ENCODE data around the gene GYS1. TPM values are rescaled to one million over a fixed set of nuclear protein-coding genes. Genes with fewer than 3 reads are reported as not detected.

Gene GYS1
- total and polyA plus RNA-seq, 10 of the 15 experiments (the other 5 are each of a cell fraction or from before 2014, with no cell fraction given): 3.7 to 62.0 (median 37.3) TPM

- Histone ChIP-seq H3K4me3 (no peak overlapping the region), H3K27ac (ENCODE audit: control insufficient read depth, insufficient read depth) (no peak overlapping the region), H3K9ac (ENCODE audit: control insufficient read depth, insufficient read depth, low read length) (no peak overlapping the region), H3K9me3 (replicated peaks; ENCODE audit: control insufficient read depth, insufficient read depth, low read length) (no peaks in the 10 kb centered on the region), H3K79me2 (ENCODE audit: control insufficient read depth, insufficient read depth, low read length) (peaks cover 20% of the 10 kb centered on the region), H3K4me1 (ENCODE audit: control insufficient read depth, insufficient read depth, low read length) (peaks cover 3% of the 10 kb centered on the region), H3K4me2 (ENCODE audit: control insufficient read depth, insufficient read depth) (no peak overlapping the region), H3K36me3 (ENCODE audit: control insufficient read depth in 2 of 2, insufficient read depth in 2 of 2, low read length in 1 of 2) (peaks cover 4 to 27% of the 10 kb centered on the region in 2 experiments; a peak in 3 of 4 replicates), H2AFZ (ENCODE audit: control insufficient read depth, low read depth, low read length) (no peak overlapping the region), H4K20me1 (ENCODE audit: control insufficient read depth, insufficient read depth) (no peaks in the 10 kb centered on the region), H3K27me3 (replicated peaks in 1 of 2; ENCODE audit: control insufficient read depth in 2 of 2, insufficient read depth in 2 of 2, low read length in 1 of 2) (no peaks in the 10 kb centered on the region)
- in situ Hi-C loops (cut with MboI): no loop called here
- ATAC-seq (no peak), DNase-seq (ENCODE audit: low read depth, low spot score) (no peak), FAIRE-seq (no peak)
- POLR2A ChIA-PET: no interaction called here
- no TSS peak for BruUV-seq (replicated peaks)
- SMC1A ChIA-PET (ENCODE audit: uncharacterized antibody, unreplicated experiment): interaction anchor here (0.7 kb wide), 1 partner anchor 21 kb away, joined by 3 read pairs; no protein-coding TSS in a partner anchor
- TF ChIP-seq, protein P1, sequence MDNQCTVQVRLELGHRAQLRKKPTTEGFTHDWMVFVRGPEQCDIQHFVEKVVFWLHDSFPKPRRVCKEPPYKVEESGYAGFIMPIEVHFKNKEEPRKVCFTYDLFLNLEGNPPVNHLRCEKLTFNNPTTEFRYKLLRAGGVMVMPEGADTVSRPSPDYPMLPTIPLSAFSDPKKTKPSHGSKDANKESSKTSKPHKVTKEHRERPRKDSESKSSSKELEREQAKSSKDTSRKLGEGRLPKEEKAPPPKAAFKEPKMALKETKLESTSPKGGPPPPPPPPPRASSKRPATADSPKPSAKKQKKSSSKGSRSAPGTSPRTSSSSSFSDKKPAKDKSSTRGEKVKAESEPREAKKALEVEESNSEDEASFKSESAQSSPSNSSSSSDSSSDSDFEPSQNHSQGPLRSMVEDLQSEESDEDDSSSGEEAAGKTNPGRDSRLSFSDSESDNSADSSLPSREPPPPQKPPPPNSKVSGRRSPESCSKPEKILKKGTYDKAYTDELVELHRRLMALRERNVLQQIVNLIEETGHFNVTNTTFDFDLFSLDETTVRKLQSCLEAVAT (IDR thresholded peaks at IDR 0.05): no peak
- TF ChIP-seq KLF5 (IDR thresholded peaks at IDR 0.05; ENCODE audit: partially characterized antibody): no peak
- no peak for TF ChIP-seq SREBF1 (IDR thresholded peaks at IDR 0.05; ENCODE audit: low read length)
- TF ChIP-seq E4F1 (IDR thresholded peaks at IDR 0.05; ENCODE audit: borderline replicate concordance, partially characterized antibody): no peak
- no peak for TF ChIP-seq NBN (IDR thresholded peaks at IDR 0.05)
- no peak for TF ChIP-seq FOXM1 (IDR thresholded peaks at IDR 0.05; ENCODE audit: low read depth, low read length)
- no peak for TF ChIP-seq ZBTB33 (IDR thresholded peaks at IDR 0.05)
- TF ChIP-seq, protein P2, sequence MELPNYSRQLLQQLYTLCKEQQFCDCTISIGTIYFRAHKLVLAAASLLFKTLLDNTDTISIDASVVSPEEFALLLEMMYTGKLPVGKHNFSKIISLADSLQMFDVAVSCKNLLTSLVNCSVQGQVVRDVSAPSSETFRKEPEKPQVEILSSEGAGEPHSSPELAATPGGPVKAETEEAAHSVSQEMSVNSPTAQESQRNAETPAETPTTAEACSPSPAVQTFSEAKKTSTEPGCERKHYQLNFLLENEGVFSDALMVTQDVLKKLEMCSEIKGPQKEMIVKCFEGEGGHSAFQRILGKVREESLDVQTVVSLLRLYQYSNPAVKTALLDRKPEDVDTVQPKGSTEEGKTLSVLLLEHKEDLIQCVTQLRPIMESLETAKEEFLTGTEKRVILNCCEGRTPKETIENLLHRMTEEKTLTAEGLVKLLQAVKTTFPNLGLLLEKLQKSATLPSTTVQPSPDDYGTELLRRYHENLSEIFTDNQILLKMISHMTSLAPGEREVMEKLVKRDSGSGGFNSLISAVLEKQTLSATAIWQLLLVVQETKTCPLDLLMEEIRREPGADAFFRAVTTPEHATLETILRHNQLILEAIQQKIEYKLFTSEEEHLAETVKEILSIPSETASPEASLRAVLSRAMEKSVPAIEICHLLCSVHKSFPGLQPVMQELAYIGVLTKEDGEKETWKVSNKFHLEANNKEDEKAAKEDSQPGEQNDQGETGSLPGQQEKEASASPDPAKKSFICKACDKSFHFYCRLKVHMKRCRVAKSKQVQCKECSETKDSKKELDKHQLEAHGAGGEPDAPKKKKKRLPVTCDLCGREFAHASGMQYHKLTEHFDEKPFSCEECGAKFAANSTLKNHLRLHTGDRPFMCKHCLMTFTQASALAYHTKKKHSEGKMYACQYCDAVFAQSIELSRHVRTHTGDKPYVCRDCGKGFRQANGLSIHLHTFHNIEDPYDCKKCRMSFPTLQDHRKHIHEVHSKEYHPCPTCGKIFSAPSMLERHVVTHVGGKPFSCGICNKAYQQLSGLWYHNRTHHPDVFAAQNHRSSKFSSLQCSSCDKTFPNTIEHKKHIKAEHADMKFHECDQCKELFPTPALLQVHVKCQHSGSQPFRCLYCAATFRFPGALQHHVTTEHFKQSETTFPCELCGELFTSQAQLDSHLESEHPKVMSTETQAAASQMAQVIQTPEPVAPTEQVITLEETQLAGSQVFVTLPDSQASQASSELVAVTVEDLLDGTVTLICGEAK (IDR thresholded peaks at IDR 0.05; ENCODE audit: borderline replicate concordance): no peak
- TF ChIP-seq ZNF384 (IDR thresholded peaks at IDR 0.05; ENCODE audit: borderline replicate concordance, low read depth, low read length): no peak
- WGBS (ENCODE audit: insufficient coverage, insufficient replicate concordance, low lambda C conversion rate, missing lambda C conversion rate): 84% methylated on average over 7 of the region's 7 CpGs
- RAD21 ChIA-PET (ENCODE audit: unreplicated experiment): no interaction called here
- intact Hi-C loops (cut with micrococcal nuclease; ENCODE audit: unreplicated experiment): no loop called here
- CTCF ChIA-PET: interaction anchor here (0.6 to 2.5 kb wide), 5 partner anchors 7 to 199 kb away, joined by 3 to 11 read pairs (median 4); no protein-coding TSS in a partner anchor
Observed at GRCh38 chr19:48987323-48987722, 5.8 kb downstream of the GYS1 start.

All from GM12878 (cell line).